Measurements from ENCODE around the gene TIA1.

GRCh38 chr2:70248181-70248847, at the start of gene TIA1:
- TF ChIP-seq TAF1 (IDR thresholded peaks at IDR 0.05; ENCODE audit: low read depth, low read length) (peak; percentile 82), POLR2AphosphoS5 (IDR thresholded peaks at IDR 0.05; ENCODE audit: low read depth, low read length) (peak; percentile 79)

Data from GM12891 (cell line).